DOHH2 (cell line): Measurements from ENCODE around the gene TP53I3.
A peak's percentile ranks its signal among the peaks of the same experiment; 100 is the strongest.

Experiments
- H3F3A ChIP-seq: fragments of 200-600 bp; sonication (generic), shearing (Covaris generic); 2 replicates; pipeline ENCODE4 v1.6.0; 2016; ENCODE audit warnings: antibody characterized with exemption, mild to moderate bottlenecking; ENCODE audit not compliant: control insufficient read depth, insufficient read depth
- H3K27ac ChIP-seq: fragments of 200-600 bp; sonication (generic); 2 replicates; pipeline ENCODE4 v1.5.1; 2014; ENCODE audit warnings: low read depth, mild to moderate bottlenecking, low read length, moderate library complexity
- H3K27me3 ChIP-seq: fragments of 200-600 bp; sonication (generic); 2 replicates; pipeline ENCODE4 v1.6.1; 2014; ENCODE audit warnings: mild to moderate bottlenecking, low read length, mixed read lengths; ENCODE audit not compliant: control insufficient read depth
- H3K36me3 ChIP-seq: fragments of 200-600 bp; sonication (generic); 2 replicates; pipeline ENCODE4 v1.6.1; 2014; ENCODE audit warnings: mild to moderate bottlenecking, low read length, moderate library complexity, mixed read lengths; ENCODE audit not compliant: control insufficient read depth
- H3K4me1 ChIP-seq: fragments of 200-600 bp; sonication (generic); 2 replicates; pipeline ENCODE4 v1.6.1; 2014; ENCODE audit warnings: mild to moderate bottlenecking, low read length, mixed read lengths; ENCODE audit not compliant: control insufficient read depth
- H3K4me2 ChIP-seq: fragments of 200-600 bp; sonication (generic); 2 replicates; pipeline ENCODE4 v1.6.0; 2014; ENCODE audit warnings: mild to moderate bottlenecking, low read length, moderate library complexity
- H3K4me3 ChIP-seq: fragments of 200-600 bp; sonication (generic); 2 replicates; pipeline ENCODE4 v1.5.1; 2014; ENCODE audit warnings: mild to moderate bottlenecking, low read length, mixed read lengths
- H3K79me2 ChIP-seq: fragments of 200-600 bp; sonication (generic); 2 replicates; pipeline ENCODE4 v1.6.1; 2014; ENCODE audit warnings: mild to moderate bottlenecking, low read length, mixed read lengths; ENCODE audit not compliant: control insufficient read depth
- H3K9me2 ChIP-seq: fragments of 200-600 bp; sonication (generic); replicated peaks from 2 replicates; pipeline ENCODE4 v1.6.1; 2014; ENCODE audit warnings: mild to moderate bottlenecking, low read length, mixed read lengths; ENCODE audit not compliant: control insufficient read depth
- H3K9me3 ChIP-seq: fragments of 200-600 bp; sonication (generic); 2 replicates; pipeline ENCODE4 v1.6.1; 2014; ENCODE audit warnings: antibody characterized with exemption, low read length, mixed read lengths; ENCODE audit not compliant: control insufficient read depth, insufficient read depth
- H4K20me1 ChIP-seq: fragments of 200-600 bp; sonication (generic); 2 replicates; pipeline ENCODE4 v1.6.0; 2014; ENCODE audit warnings: low read depth, mild to moderate bottlenecking, antibody characterized with exemption, low read length, moderate library complexity; ENCODE audit not compliant: control insufficient read depth, insufficient read depth
- CTCF ChIP-seq: fragments of 200-600 bp; sonication (generic); IDR thresholded peaks from one replicate; pipeline ENCODE4 v1.5.1; 2014; ENCODE audit warnings: antibody characterized with exemption, mild to moderate bottlenecking, low read depth, low read length; ENCODE audit not compliant: poor library complexity, severe bottlenecking
- EZH2phosphoT487 ChIP-seq: fragments of 200-600 bp; sonication (generic); IDR thresholded peaks from 2 replicates; pipeline ENCODE4 v1.6.1; 2017; ENCODE audit warnings: borderline replicate concordance, mild to moderate bottlenecking, antibody characterized with exemption, low read length, moderate library complexity, mixed read lengths

TP53I3 gene

GRCh38 chr2:24047703-24048033 lies 37.0 kb downstream of the TP53I3 start:
- H3K4me2 ChIP-seq = peak overlapping the region; percentile 81
- peaks cover 15% of the 10 kb centered on the region for H3F3A ChIP-seq
- H3K36me3 ChIP-seq = no peaks in the 10 kb centered on the region; the same call in 1 of the 2 replicates
- peak overlapping the region; percentile 29; the same call in 1 of the 2 replicates for H3K27ac ChIP-seq
- H3K9me2 ChIP-seq = no peaks in the 10 kb centered on the region
- H3K27me3 ChIP-seq = peaks cover 24% of the 10 kb centered on the region
- peaks cover 38% of the 10 kb centered on the region for H3K79me2 ChIP-seq
- H3K4me3 ChIP-seq = peak overlapping the region; percentile 87
- no peaks in the 10 kb centered on the region for H4K20me1 ChIP-seq
- peaks cover 36% of the 10 kb centered on the region for H3K4me1 ChIP-seq
- no peaks in the 10 kb centered on the region for H3K9me3 ChIP-seq
- no peak for TF ChIP-seq CTCF
- no peak for TF ChIP-seq EZH2phosphoT487

GRCh38 chr2:24046930-24047702 lies 37.5 kb downstream of the TP53I3 start, which contains the start of gene WDCP:
Gene WDCP, minus strand, starts transcription at chr2:24047391. Its CDS starts 7,897 bp downstream, at chr2:24039494.
- Histone ChIP-seq H3K9me3 (no peaks in the 10 kb centered on the region), H4K20me1 (no peaks in the 10 kb centered on the region), H3K4me2 (peak within 1 kb of the TSS; percentile 98), H3K36me3 (no peaks in the 10 kb centered on the region; the same call in 1 of the 2 replicates), H3F3A (peaks cover 15% of the 10 kb centered on the region), H3K27me3 (peaks cover 23% of the 10 kb centered on the region), H3K27ac (peak within 1 kb of the TSS; percentile 29), H3K4me3 (peak within 1 kb of the TSS; percentile 87), H3K79me2 (peaks cover 38% of the 10 kb centered on the region), H3K4me1 (peaks cover 36% of the 10 kb centered on the region), H3K9me2 (no peaks in the 10 kb centered on the region)
- no peak for TF ChIP-seq EZH2phosphoT487
- TF ChIP-seq CTCF = no peak

GRCh38 chr2:24046599-24046929 lies 38.1 kb downstream of the TP53I3 start:
- Histone ChIP-seq H3K36me3 (no peaks in the 10 kb centered on the region; the same call in 1 of the 2 replicates), H3K4me3 (peak overlapping the region; percentile 87), H3K9me2 (no peaks in the 10 kb centered on the region), H3K27me3 (peaks cover 18% of the 10 kb centered on the region), H3K27ac (no peak overlapping the region), H3K4me1 (peaks cover 36% of the 10 kb centered on the region), H4K20me1 (no peaks in the 10 kb centered on the region), H3K9me3 (no peaks in the 10 kb centered on the region), H3K4me2 (peak overlapping the region; percentile 74), H3F3A (peaks cover 11% of the 10 kb centered on the region), H3K79me2 (peaks cover 38% of the 10 kb centered on the region)
- TF ChIP-seq EZH2phosphoT487 (no peak), CTCF (no peak)
